B cell (primary cell): ENCODE results near the gene MAP3K4. TPM values are rescaled to one million over a fixed set of nuclear protein-coding genes. Genes with fewer than 3 reads are reported as not detected.

Experiments
- ATAC-seq: fragments of 200-7000 bp; cut with Tn5 transposase; one replicate; pipeline ENCODE4 v1.10.0; 2021; ENCODE audit warnings: low read depth, mild to moderate bottlenecking, moderate number of reproducible peaks, moderate library complexity
- CTCF ChIA-PET: fragments of 350-600 bp; sonication (Branson Sonifier 250); formaldehyde crosslinking; loops from one replicate; lab custom pipeline; 2021; ENCODE audit warnings: antibody characterized with exemption, inconsistent platforms; lab: Charles Lee
- POLR2A ChIA-PET: fragments of 350-600 bp; sonication (Branson Sonifier 250); formaldehyde crosslinking; loops from one replicate; lab custom pipeline; 2021; ENCODE audit warnings: antibody characterized with exemption; lab: Charles Lee
- DNase-seq: peaks from one replicate; pipeline ENCODE4 v3.0.0; 2013
- H2AFZ ChIP-seq: 2 replicates; pipeline ENCODE4 v1.6.1; 2012; ENCODE audit warnings: mild to moderate bottlenecking, low read depth, low read length; ENCODE audit not compliant: insufficient read depth, poor library complexity, severe bottlenecking
- H3K27ac ChIP-seq, 2 donors: 1 replicate in 1 of 2; 2 replicates in 1 of 2; pipeline ENCODE4 v1.5.1; 2012 to 2013; ENCODE audit warnings: low read length in 2 of 2, mild to moderate bottlenecking in 2 of 2, moderate library complexity in 1 of 2
- H3K27me3 ChIP-seq, 4 experiments: fragments of 200-600 bp in 1 of 4; sonication (generic) in 1 of 4; replicated peaks in 1 of 4; 1 replicate in 2 of 4; 2 replicates in 2 of 4; pipeline versions ENCODE4 v1.6.1 to v1.7.0; 2013 to 2016; ENCODE audit warnings: low read length in 3 of 4, mild to moderate bottlenecking in 2 of 4, mixed read lengths in 1 of 4, moderate library complexity in 1 of 4; ENCODE audit not compliant: insufficient read depth in 4 of 4, control insufficient read depth in 3 of 4; ENCODE audit errors: control extremely low read depth in 1 of 4
- H3K36me3 ChIP-seq, 2 experiments: replicated peaks in 1 of 2; 1 replicate in 1 of 2; 2 replicates in 1 of 2; pipeline versions ENCODE4 v1.6.1 to v1.7.1; 2013; ENCODE audit warnings: low read length in 1 of 2; ENCODE audit not compliant: insufficient read depth in 2 of 2, control insufficient read depth in 1 of 2; ENCODE audit errors: control extremely low read depth in 1 of 2, extremely low read depth in 1 of 2
- H3K4me1 ChIP-seq, 2 donors: fragments of 200-600 bp in 1 of 2; sonication (generic) in 1 of 2; 1 replicate in 1 of 2; 2 replicates in 1 of 2; pipeline versions ENCODE4 v1.5.1 to v1.6.1; 2013 to 2017; ENCODE audit warnings: low read length in 2 of 2; ENCODE audit not compliant: control insufficient read depth in 2 of 2, insufficient read depth in 2 of 2
- H3K4me2 ChIP-seq: replicated peaks from 2 replicates; pipeline ENCODE3; 2012; ENCODE audit warnings: mild to moderate bottlenecking, low read depth, low read length; ENCODE audit not compliant: poor library complexity, severe bottlenecking
- H3K4me3 ChIP-seq, 5 experiments: fragments of 200-600 bp in 1 of 5; sonication (generic) in 1 of 5; 1 replicate in 3 of 5; 2 replicates in 2 of 5; pipeline versions ENCODE4 v1.5.1 to v1.7.0; 2011 to 2016; ENCODE audit warnings: low read length in 4 of 5, mild to moderate bottlenecking in 4 of 5, low read depth in 2 of 5, control low read depth in 1 of 5, moderate library complexity in 1 of 5; ENCODE audit not compliant: insufficient read depth in 1 of 5; ENCODE audit errors: control extremely low read depth in 1 of 5, extremely low read depth in 1 of 5
- H3K79me2 ChIP-seq: fragments of 200-600 bp; sonication (generic); one replicate; pipeline ENCODE4 v1.6.0; 2016; ENCODE audit warnings: low read length; ENCODE audit not compliant: control insufficient read depth, insufficient read depth
- H3K9ac ChIP-seq: fragments of 200-600 bp; sonication (generic); 2 replicates; pipeline ENCODE4 v1.6.1; 2017; ENCODE audit warnings: mild to moderate bottlenecking, low read length, moderate library complexity
- H3K9me3 ChIP-seq, 3 donors: one replicate each; pipeline versions ENCODE4 v1.6.1 to v1.7.1; 2013; ENCODE audit warnings: low read length in 2 of 3; ENCODE audit not compliant: control insufficient read depth in 2 of 3, insufficient read depth in 1 of 3; ENCODE audit errors: control extremely low read depth in 1 of 3
- H4K20me1 ChIP-seq: 2 replicates; pipeline ENCODE4 v1.6.0; 2012; ENCODE audit warnings: mild to moderate bottlenecking, low read length; ENCODE audit not compliant: insufficient read depth, control insufficient read depth, poor library complexity, severe bottlenecking
- H3K27ac Mint-ChIP-seq: one replicate; pipeline ENCODE4 v1.8.0; 2021; ENCODE audit warnings: mixed read lengths
- H3K27me3 Mint-ChIP-seq: one replicate; pipeline ENCODE4 v1.8.0; 2021; ENCODE audit warnings: mixed read lengths
- H3K4me1 Mint-ChIP-seq: one replicate; pipeline ENCODE4 v1.8.0; 2021; ENCODE audit warnings: mixed read lengths
- H3K4me3 Mint-ChIP-seq: one replicate; pipeline ENCODE4 v1.8.0; 2021; ENCODE audit warnings: mixed read lengths
- H3K9me3 Mint-ChIP-seq: one replicate; pipeline ENCODE4 v1.8.0; 2022; ENCODE audit warnings: mixed read lengths; ENCODE audit not compliant: insufficient read depth
- CTCF ChIP-seq: fragments of 200-600 bp; IDR thresholded peaks from one replicate; pipeline ENCODE4 v1.8.0; 2022; ENCODE audit warnings: antibody characterized with exemption, mild to moderate bottlenecking
- EZH2 ChIP-seq: IDR thresholded peaks from 2 replicates; pipeline ENCODE4 v1.6.1; 2012; ENCODE audit warnings: borderline replicate concordance, low read depth, mild to moderate bottlenecking, moderate library complexity, low read length; ENCODE audit not compliant: insufficient read depth, poor library complexity, severe bottlenecking
- WGBS: methylation state at CpG from one replicate; pipeline ENCODE4 v1.1.5; 2013; ENCODE audit warnings: missing lambda C conversion rate; ENCODE audit not compliant: insufficient coverage; 5-methylcytosine and 5-hydroxymethylcytosine counted together
- intact Hi-C: fragments of 100-400 bp; cut with micrococcal nuclease; formaldehyde crosslinking; loops from one replicate; pipeline ENCODE4 v1.10.0; 2022
- polyA plus RNA-seq: library from polyadenylated mRNA; depleted of rRNA; stranded (reverse); fragments of >200 nt; gene quantifications from 2 replicates; pipeline ENCODE4 v1.2.3, GENCODE V29; 2012
- total RNA-seq, 2 donors: library from RNA; stranded (reverse); fragments of 120-200 nt in 1 of 2; gene quantifications; 1 replicate in 1 of 2; 2 replicates in 1 of 2; pipeline versions ENCODE4 v1.2.3 to v1.2.4, GENCODE V29; 2013 to 2022

MAP3K4 gene
- total and polyA plus RNA-seq, 2 donors (not counting 1 experiment from before 2014, with no cell fraction given) = 24.4 to 105 TPM

GRCh38 chr6:161056451-161056850 is 64.9 kb downstream of the MAP3K4 start:
- Histone ChIP-seq H3K79me2 (no peaks in the 10 kb centered on the region), H3K4me1 (no peaks in the 10 kb centered on the region), H3K27ac (no peak overlapping the region), H3K4me3 (no peak overlapping the region), H3K4me2 (no peak overlapping the region), H2AFZ (no peak overlapping the region), H3K36me3 (peaks cover 0 to 1% of the 10 kb centered on the region in 2 experiments), H3K9ac (no peak overlapping the region), H4K20me1 (no peaks in the 10 kb centered on the region), H3K27me3 (no peaks in the 10 kb centered on the region), H3K9me3 (peaks cover 0 to 4% (median 0%) of the 10 kb centered on the region in 3 donors)
- 100% methylated on average over 1 of the region's 4 CpGs for WGBS
- intact Hi-C loops = no loop called here
- no peaks in the 10 kb centered on the region for H3K9me3 Mint-ChIP-seq
- no peak overlapping the region for H3K27ac Mint-ChIP-seq
- no peak overlapping the region for H3K4me3 Mint-ChIP-seq
- CTCF ChIA-PET = no interaction called here
- POLR2A ChIA-PET = no interaction called here
- no peaks in the 10 kb centered on the region for H3K4me1 Mint-ChIP-seq
- no peak for TF ChIP-seq EZH2
- no peak for TF ChIP-seq CTCF
- ATAC-seq = no peak
- no peak for DNase-seq
- H3K27me3 Mint-ChIP-seq = no peaks in the 10 kb centered on the region

- H3K4me1 ChIP-seq = no peaks in the 10 kb centered on the region
- no peaks in the 10 kb centered on the region for H3K27me3 Mint-ChIP-seq
- WGBS = 89% methylated on average over 7 of the region's 11 CpGs
- H3K9ac ChIP-seq = no peak overlapping the region
- ChIA-PET POLR2A (no interaction called here), CTCF (no interaction called here)
- no peak for ATAC-seq
- peaks cover 0 to 1% of the 10 kb centered on the region in 2 experiments for H3K36me3 ChIP-seq
- no peak overlapping the region for H3K27ac ChIP-seq
- H4K20me1 ChIP-seq = no peaks in the 10 kb centered on the region
- DNase-seq = no peak
- no peaks in the 10 kb centered on the region for H3K79me2 ChIP-seq
- TF ChIP-seq CTCF (no peak), EZH2 (no peak)
- intact Hi-C loops = no loop called here
- H3K4me2 ChIP-seq = no peak overlapping the region
- peaks cover 0 to 4% (median 0%) of the 10 kb centered on the region in 3 donors for H3K9me3 ChIP-seq
- H3K4me1 Mint-ChIP-seq = no peaks in the 10 kb centered on the region
- H3K27ac Mint-ChIP-seq = no peak overlapping the region
- H3K4me3 Mint-ChIP-seq = no peak overlapping the region
- no peaks in the 10 kb centered on the region for H3K9me3 Mint-ChIP-seq
- no peak overlapping the region for H2AFZ ChIP-seq
- H3K4me3 ChIP-seq = no peak overlapping the region
- no peaks in the 10 kb centered on the region for H3K27me3 ChIP-seq
These were observed 65.8 kb downstream of the MAP3K4 start for GRCh38 chr6:161057103-161058091.
